ENCODE results near the gene EHBP1. TPM values are rescaled to one million over a fixed set of nuclear protein-coding genes. Genes with fewer than 3 reads are reported as not detected.

The EHBP1 gene
- total RNA-seq, 1 experiment from 2014 or later, result 31.0 TPM

GRCh38 chr2:62760555-62760954 is 55.0 kb downstream of the EHBP1 start:
- DNase-seq (ENCODE audit: low spot score), result no peak
- in situ Hi-C loops (cut with HindIII; ENCODE audit: low sequenced_read_pairs), result no loop called here

GRCh38 chr2:62765619-62766376 is 60.3 kb downstream of the EHBP1 start:
- in situ Hi-C loops (cut with HindIII; ENCODE audit: low sequenced_read_pairs), result no loop called here
- no peak for DNase-seq (ENCODE audit: low spot score)

GRCh38 chr2:62768615-62769014 is 63.1 kb downstream of the EHBP1 start:
- in situ Hi-C loops (cut with HindIII; ENCODE audit: low sequenced_read_pairs), result no loop called here

GRCh38 chr2:62770629-62771028 is 65.1 kb downstream of the EHBP1 start:
- in situ Hi-C loops (cut with HindIII; ENCODE audit: low sequenced_read_pairs), result no loop called here

More at GRCh38 chr2:62768615-62769014, 63.1 kb downstream of the EHBP1 start:
- DNase-seq (ENCODE audit: low spot score), result no peak

GRCh38 chr2:62774555-62775366 is 69.2 kb downstream of the EHBP1 start:
- DNase-seq (ENCODE audit: low spot score), result peak; percentile 67
- in situ Hi-C loops (cut with HindIII; ENCODE audit: low sequenced_read_pairs), result no loop called here

More at GRCh38 chr2:62770629-62771028, 65.1 kb downstream of the EHBP1 start:
- no peak for DNase-seq (ENCODE audit: low spot score)

GRCh38 chr2:62775367-62775668 is 69.8 kb downstream of the EHBP1 start:
- DNase-seq (ENCODE audit: low spot score), result no peak
- in situ Hi-C loops (cut with HindIII; ENCODE audit: low sequenced_read_pairs), result no loop called here

GRCh38 chr2:62783679-62784078 is 78.2 kb downstream of the EHBP1 start:
- DNase-seq (ENCODE audit: low spot score), result no peak
- in situ Hi-C loops (cut with HindIII; ENCODE audit: low sequenced_read_pairs), result loop anchor here (10.0 kb wide), 1 partner anchor 651 kb away; no protein-coding TSS in a partner anchor

- in situ Hi-C loops (cut with HindIII; ENCODE audit: low sequenced_read_pairs), result loop anchor here (10.0 kb wide), 1 partner anchor 650 kb away; no protein-coding TSS in a partner anchor
- DNase-seq (ENCODE audit: low spot score), result no peak
These were observed 78.8 kb downstream of the EHBP1 start for GRCh38 chr2:62784341-62784740.

- no peak for DNase-seq (ENCODE audit: low spot score)
These were observed 79.7 kb downstream of the EHBP1 start for GRCh38 chr2:62785216-62785615.

GRCh38 chr2:62785810-62786597 is 80.5 kb downstream of the EHBP1 start:
- no peak for DNase-seq (ENCODE audit: low spot score)
- in situ Hi-C loops (cut with HindIII; ENCODE audit: low sequenced_read_pairs), result loop anchor here (10.0 kb wide), 1 partner anchor 649 kb away; no protein-coding TSS in a partner anchor

More at GRCh38 chr2:62785216-62785615, 79.7 kb downstream of the EHBP1 start:
- in situ Hi-C loops (cut with HindIII; ENCODE audit: low sequenced_read_pairs), result loop anchor here (10.0 kb wide), 1 partner anchor 650 kb away; no protein-coding TSS in a partner anchor

GRCh38 chr2:62787386-62787785 is 81.9 kb downstream of the EHBP1 start:
- in situ Hi-C loops (cut with HindIII; ENCODE audit: low sequenced_read_pairs), result loop anchor here (10.0 kb wide), 1 partner anchor 647 kb away; no protein-coding TSS in a partner anchor
- peak; percentile 71 for DNase-seq (ENCODE audit: low spot score)

- in situ Hi-C loops (cut with HindIII; ENCODE audit: low sequenced_read_pairs), result loop anchor here (10.0 kb wide), 1 partner anchor 645 kb away; no protein-coding TSS in a partner anchor
- no peak for DNase-seq (ENCODE audit: low spot score)
These were observed 84.0 kb downstream of the EHBP1 start for GRCh38 chr2:62789518-62789917.

GRCh38 chr2:62789918-62790317 is 84.4 kb downstream of the EHBP1 start:
- in situ Hi-C loops (cut with HindIII; ENCODE audit: low sequenced_read_pairs), result loop anchor here (10.0 kb wide), 1 partner anchor 645 kb away; no protein-coding TSS in a partner anchor
- no peak for DNase-seq (ENCODE audit: low spot score)

GRCh38 chr2:62792408-62792807 is 86.9 kb downstream of the EHBP1 start:
- in situ Hi-C loops (cut with HindIII; ENCODE audit: low sequenced_read_pairs), result no loop called here
- no peak for DNase-seq (ENCODE audit: low spot score)

GRCh38 chr2:62793213-62793612 is 87.7 kb downstream of the EHBP1 start:
- no peak for DNase-seq (ENCODE audit: low spot score)
- in situ Hi-C loops (cut with HindIII; ENCODE audit: low sequenced_read_pairs), result no loop called here

- DNase-seq (ENCODE audit: low spot score), result no peak
- in situ Hi-C loops (cut with HindIII; ENCODE audit: low sequenced_read_pairs), result no loop called here
These were observed 89.3 kb downstream of the EHBP1 start for GRCh38 chr2:62794791-62795190.

- in situ Hi-C loops (cut with HindIII; ENCODE audit: low sequenced_read_pairs), result no loop called here
- DNase-seq (ENCODE audit: low spot score), result no peak
These were observed 89.8 kb downstream of the EHBP1 start for GRCh38 chr2:62795341-62795740.

- in situ Hi-C loops (cut with HindIII; ENCODE audit: low sequenced_read_pairs), result no loop called here
- DNase-seq (ENCODE audit: low spot score), result no peak
These were observed 91.6 kb downstream of the EHBP1 start for GRCh38 chr2:62797107-62797506.

GRCh38 chr2:62800618-62801017 is 95.1 kb downstream of the EHBP1 start:
- DNase-seq (ENCODE audit: low spot score), result no peak
- in situ Hi-C loops (cut with HindIII; ENCODE audit: low sequenced_read_pairs), result no loop called here
